Measurements from ENCODE around the gene SLBP.
"Not testable (repeated sequence)": the region's sequence is repeated elsewhere in the genome, so short reads cannot be mapped to it uniquely, and the experiment has no call there.

SLBP gene

GRCh38 chr4:1708581-1708980 is 3.5 kb downstream of the SLBP start:
- DNase-seq = no peak

GRCh38 chr4:1706358-1706757 is 5.8 kb downstream of the SLBP start:
- no peak for DNase-seq

- no peak for DNase-seq
Measured at GRCh38 chr4:1705732-1706131, 6.4 kb downstream of the SLBP start.

- no peak for DNase-seq
Measured at GRCh38 chr4:1703867-1704266, 8.3 kb downstream of the SLBP start.

- DNase-seq = not testable (repeated sequence)
Measured at GRCh38 chr4:1701671-1702070, 10.4 kb downstream of the SLBP start.

GRCh38 chr4:1695913-1696312 is 16.2 kb downstream of the SLBP start:
- no peak for DNase-seq

GRCh38 chr4:1693131-1693896 is 18.8 kb downstream of the SLBP start:
- peak; percentile 62 for DNase-seq

- no peak for DNase-seq
Measured at GRCh38 chr4:1691737-1692373, 20.3 kb downstream of the SLBP start.

- DNase-seq = no peak
Measured at GRCh38 chr4:1690698-1691097, 21.4 kb downstream of the SLBP start.

- no peak for DNase-seq
Measured at GRCh38 chr4:1686440-1687036, 25.6 kb downstream of the SLBP start.

GRCh38 chr4:1685235-1686150 is 26.6 kb downstream of the SLBP start:
- DNase-seq = no peak

- DNase-seq = no peak
Measured at GRCh38 chr4:1684506-1685234, 27.4 kb downstream of the SLBP start.

- peak; percentile 71 for DNase-seq
Measured at GRCh38 chr4:1683736-1684505, 28.2 kb downstream of the SLBP start, which contains the start of gene FAM53A. Gene FAM53A, minus strand, starts transcription at chr4:1684313. Its CDS starts 15,572 bp downstream, at chr4:1668741.

GRCh38 chr4:1683261-1683735 is 28.8 kb downstream of the SLBP start:
- DNase-seq = peak; percentile 68

- DNase-seq = no peak
Measured at GRCh38 chr4:1682860-1683259, 29.3 kb downstream of the SLBP start.

- no peak for DNase-seq
Measured at GRCh38 chr4:1678244-1678643, 33.9 kb downstream of the SLBP start.

GRCh38 chr4:1676605-1677525 is 35.3 kb downstream of the SLBP start:
- DNase-seq = no peak

GRCh38 chr4:1675802-1676137 is 36.3 kb downstream of the SLBP start:
- no peak for DNase-seq

GRCh38 chr4:1675136-1675801 is 36.9 kb downstream of the SLBP start:
- DNase-seq = no peak

GRCh38 chr4:1674682-1675081 is 37.4 kb downstream of the SLBP start:
- no peak for DNase-seq
